Epithelial cell of proximal tubule (primary cell): ENCODE measurements around the gene ODAD4. TPM values are rescaled to one million over a fixed set of nuclear protein-coding genes. Genes with fewer than 3 reads are reported as not detected.

ENCODE experiments used
- DNase-seq: peaks from one replicate; pipeline ENCODE4 v3.0.0-alpha.2; 2011; ENCODE audit warnings: low read depth
- H3K4me3 ChIP-seq: 2 replicates; pipeline ENCODE4 v1.5.1; 2011; ENCODE audit warnings: low read depth, mild to moderate bottlenecking, low read length
- total RNA-seq: library from RNA; depleted of rRNA; stranded (reverse); fragments of >200 nt; gene quantifications from 2 replicates; pipeline ENCODE4 v1.2.3, GENCODE V29; 2015
- TF ChIP-seq, protein P1 (sequence below): conservative IDR thresholded peaks from 2 replicates; pipeline ENCODE4 v1.5.1; 2012; ENCODE audit warnings: low read depth, mild to moderate bottlenecking, low read length

ODAD4 gene
- total RNA-seq, 1 donor from 2014 or later: 0.23 TPM

DNA sequence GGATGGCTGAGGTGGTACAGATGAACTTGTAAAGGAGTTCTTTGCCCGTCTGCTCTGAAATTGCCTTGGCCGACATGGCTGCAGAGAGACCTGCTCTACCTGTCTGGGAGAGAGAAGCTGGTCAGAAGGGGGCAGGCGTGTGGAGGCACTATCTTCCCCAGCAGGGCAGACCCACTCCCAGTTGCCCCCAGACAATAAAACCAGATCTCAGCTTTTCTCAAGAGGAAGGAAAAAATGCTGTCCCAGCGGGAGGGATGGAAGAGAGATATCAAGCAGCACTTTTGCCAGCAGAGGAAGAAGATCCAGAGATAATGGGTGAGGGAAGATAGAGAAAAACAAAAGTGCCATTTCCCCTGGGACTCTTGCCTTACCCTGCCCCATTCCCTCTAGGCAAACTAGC lies 16.6 kb upstream of the ODAD4 start:
- H3K4me3 ChIP-seq: no peak overlapping the region
- no peak for DNase-seq
- TF ChIP-seq, protein P1, sequence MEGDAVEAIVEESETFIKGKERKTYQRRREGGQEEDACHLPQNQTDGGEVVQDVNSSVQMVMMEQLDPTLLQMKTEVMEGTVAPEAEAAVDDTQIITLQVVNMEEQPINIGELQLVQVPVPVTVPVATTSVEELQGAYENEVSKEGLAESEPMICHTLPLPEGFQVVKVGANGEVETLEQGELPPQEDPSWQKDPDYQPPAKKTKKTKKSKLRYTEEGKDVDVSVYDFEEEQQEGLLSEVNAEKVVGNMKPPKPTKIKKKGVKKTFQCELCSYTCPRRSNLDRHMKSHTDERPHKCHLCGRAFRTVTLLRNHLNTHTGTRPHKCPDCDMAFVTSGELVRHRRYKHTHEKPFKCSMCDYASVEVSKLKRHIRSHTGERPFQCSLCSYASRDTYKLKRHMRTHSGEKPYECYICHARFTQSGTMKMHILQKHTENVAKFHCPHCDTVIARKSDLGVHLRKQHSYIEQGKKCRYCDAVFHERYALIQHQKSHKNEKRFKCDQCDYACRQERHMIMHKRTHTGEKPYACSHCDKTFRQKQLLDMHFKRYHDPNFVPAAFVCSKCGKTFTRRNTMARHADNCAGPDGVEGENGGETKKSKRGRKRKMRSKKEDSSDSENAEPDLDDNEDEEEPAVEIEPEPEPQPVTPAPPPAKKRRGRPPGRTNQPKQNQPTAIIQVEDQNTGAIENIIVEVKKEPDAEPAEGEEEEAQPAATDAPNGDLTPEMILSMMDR: no peak

DNA sequence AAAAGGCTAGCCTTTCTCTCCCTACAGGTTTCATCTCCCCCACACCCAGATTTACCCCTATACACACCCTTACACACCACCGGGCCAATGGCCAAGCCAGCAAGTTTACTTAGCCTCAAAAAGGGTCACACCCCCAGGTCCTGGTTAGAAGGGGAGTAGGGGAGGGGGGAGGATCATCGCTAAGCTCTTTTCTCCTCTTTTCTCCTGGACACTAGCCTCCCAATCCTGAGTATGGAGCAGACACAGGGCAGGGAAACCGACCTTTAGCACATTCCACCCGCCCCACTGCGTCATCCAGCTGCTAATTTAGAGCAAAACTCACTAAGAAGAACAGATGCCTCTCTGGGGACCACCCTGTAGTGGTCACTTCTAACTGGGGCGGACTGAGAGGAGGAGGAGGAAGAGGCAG lies 16.1 kb upstream of the ODAD4 start:
- TF ChIP-seq, protein P1: no peak
- DNase-seq: no peak
- H3K4me3 ChIP-seq: no peak overlapping the region

DNA sequence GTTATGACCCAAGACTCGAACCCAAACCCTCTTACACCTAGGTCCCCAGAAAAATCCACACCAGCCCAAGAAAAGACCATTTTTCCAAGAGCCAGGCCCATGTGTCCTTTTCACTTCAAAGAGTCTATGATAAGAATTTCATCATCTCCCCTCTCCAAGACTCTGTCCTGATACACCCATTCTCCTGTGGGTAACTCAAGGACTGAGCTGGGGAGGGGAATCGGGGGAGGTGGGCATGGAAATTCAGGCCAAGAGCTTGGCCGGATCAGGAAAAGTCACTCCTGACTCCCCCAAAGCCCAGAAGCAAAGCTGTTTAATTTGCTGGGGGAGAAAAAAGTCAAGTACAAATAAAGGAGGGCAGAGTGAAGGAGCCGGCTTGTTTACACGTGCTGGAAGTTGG lies 15.4 kb upstream of the ODAD4 start:
- TF ChIP-seq, protein P1: no peak
- no peak overlapping the region for H3K4me3 ChIP-seq
- no peak for DNase-seq

DNA sequence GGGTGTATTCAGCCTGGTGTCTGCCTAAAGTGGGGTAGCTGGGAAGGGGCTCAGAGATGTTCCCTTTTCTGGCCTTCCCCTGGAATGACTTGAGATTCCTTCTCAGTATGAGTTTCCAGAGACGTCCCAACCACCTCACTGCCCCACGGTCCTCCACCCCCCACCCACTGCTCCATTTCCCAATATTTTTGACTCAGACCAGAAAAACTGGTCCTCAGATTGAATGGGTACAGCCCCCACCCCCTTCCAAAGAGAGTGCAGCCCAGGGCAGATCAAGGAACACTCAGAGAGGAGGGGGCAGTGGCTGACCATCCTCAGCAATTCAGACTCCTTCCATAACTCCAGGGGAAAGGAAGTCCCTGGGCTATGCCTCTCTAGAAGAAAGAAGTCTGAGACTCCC lies 14.9 kb upstream of the ODAD4 start:
- TF ChIP-seq, protein P1: no peak
- DNase-seq: no peak
- H3K4me3 ChIP-seq: peak overlapping the region; percentile 20

DNA sequence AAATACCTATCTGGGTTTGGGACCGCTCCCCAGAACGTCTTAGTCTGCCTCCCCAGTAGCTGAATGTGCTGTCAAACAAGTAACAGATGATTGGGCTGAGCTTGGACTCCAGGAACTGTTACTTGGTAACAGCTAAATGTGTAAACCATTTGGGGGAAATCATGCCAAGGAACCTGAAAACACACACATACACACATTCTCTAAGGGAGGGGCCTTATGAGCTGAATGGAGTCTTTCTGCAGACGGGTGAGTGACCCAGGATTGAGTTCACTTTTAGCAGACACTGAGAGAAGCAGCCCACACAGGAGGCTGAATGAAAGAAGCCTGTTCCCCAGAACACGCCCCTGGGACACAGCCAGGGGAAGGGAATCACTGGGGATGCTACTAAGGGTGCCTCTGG lies 13.2 kb upstream of the ODAD4 start:
- H3K4me3 ChIP-seq: peak overlapping the region; percentile 97
- DNase-seq: peak; percentile 93
- TF ChIP-seq, protein P1: no peak

DNA sequence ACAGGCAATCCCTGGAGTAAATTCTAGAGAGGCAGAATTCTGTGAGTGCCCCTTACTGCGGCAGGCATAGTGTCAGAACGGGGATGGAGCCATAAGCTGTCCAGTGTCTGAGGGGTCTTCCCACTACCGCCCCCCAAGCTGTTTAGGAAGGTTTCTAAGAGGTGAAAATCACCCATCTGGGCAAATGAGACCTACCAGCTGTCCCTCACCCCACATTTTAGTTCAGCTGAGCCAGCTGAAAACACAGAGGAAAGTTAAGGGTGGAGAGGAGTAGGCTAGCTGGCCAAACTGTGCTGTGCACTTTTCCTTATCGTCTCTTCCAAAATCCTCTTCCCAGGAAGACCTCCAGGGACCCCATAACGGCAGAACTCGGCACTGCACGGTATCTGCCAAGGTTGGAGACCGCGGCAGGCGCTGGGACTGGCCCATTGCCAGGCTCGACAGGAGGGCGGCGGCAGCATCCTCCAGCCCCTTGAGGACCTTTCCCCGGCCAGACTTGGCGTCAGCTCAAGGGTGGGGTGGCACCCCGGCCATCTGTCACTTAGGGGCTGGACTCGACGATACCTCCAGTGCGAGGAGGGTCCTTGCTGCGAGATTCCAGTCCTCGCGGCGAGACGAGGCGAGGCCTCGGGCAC lies 12.6 kb upstream of the ODAD4 start:
- H3K4me3 ChIP-seq: peak overlapping the region; percentile 97
- DNase-seq: no peak
- TF ChIP-seq, protein P1: no peak

DNA sequence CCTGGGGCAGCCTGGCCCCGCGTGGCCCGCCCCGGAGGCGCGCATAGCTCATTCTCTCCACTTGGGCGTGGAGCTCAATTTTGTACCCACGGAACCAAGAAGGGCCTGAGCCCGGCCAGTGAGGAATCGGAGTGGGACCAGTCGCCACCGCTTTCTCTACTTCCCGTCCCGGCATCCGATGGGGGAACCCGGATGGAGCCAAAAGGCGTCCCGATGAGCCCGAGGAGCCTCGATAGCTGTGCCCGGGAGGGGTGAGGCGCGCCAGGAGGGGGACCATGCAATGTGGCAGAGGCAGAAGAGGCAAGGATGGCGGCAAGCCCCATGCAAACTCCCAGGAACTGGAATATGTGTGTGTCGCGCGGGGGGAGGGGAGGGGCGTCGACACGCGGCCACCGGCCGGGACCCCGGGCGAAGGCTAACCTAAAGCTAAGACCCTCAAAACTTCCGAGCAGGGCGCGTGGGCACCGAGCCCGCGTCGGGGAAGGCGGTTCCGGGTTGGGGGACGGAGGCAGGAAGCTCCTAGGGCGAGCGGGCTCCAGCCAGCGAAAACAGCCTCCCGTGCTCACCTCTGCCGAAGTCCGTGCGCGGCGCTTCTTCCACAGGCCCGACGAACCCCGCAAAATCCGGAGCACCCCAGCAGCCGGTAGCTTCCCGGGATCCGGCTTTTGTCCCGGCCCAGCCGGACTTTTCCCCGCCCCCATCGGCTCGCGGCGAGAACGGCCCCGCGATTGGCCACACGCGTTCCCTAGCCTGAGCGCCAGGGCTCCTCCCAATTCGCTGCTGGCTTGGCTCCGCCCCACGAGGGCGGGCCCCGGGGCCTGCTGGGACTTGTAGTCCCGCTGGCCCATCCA lies 11.9 kb upstream of the ODAD4 start, which contains the start of gene ACLY:
ACLY (minus strand) TSS at position 638 of the 851 bp plus-strand sequence. CDS start 5,078 bp downstream, outside the sequence.
- DNase-seq: no peak
- TF ChIP-seq, protein P1: no peak

More for the DNA sequence above, 11.9 kb upstream of the ODAD4 start, which contains the start of gene ACLY:
- peak within 1 kb of the TSS; percentile 97 for H3K4me3 ChIP-seq
